Measurements from ENCODE around the gene FIBCD1. TPM values are rescaled to one million over a fixed set of nuclear protein-coding genes. Genes with fewer than 3 reads are reported as not detected.

Gene FIBCD1
- total RNA-seq (2014; rRNA removed; shearing (Covaris generic)), result 5.3 and 7.5 TPM in 2 replicates

GRCh38 chr9:130938652-130939404 lies at the start of gene FIBCD1:
TSS of gene FIBCD1 (minus strand) at chr9:130939247. CDS start at chr9:130938607, 640 bp downstream.
- DNase-seq (ENCODE audit: low spot score), result no peak

- no peak for DNase-seq (ENCODE audit: low spot score)
Observed at GRCh38 chr9:130988400-130988747, 49.3 kb upstream of the FIBCD1 start.

GRCh38 chr9:130987738-130988399 lies 48.8 kb upstream of the FIBCD1 start:
- no peak for DNase-seq (ENCODE audit: low spot score)

- no peak for DNase-seq (ENCODE audit: low spot score)
Observed at GRCh38 chr9:130987054-130987453, 48.0 kb upstream of the FIBCD1 start.

GRCh38 chr9:130986356-130986965 lies 47.4 kb upstream of the FIBCD1 start:
- no peak for DNase-seq (ENCODE audit: low spot score)

GRCh38 chr9:130985606-130986162 lies 46.6 kb upstream of the FIBCD1 start:
- DNase-seq (ENCODE audit: low spot score), result no peak

GRCh38 chr9:130985029-130985428 lies 46.0 kb upstream of the FIBCD1 start:
- DNase-seq (ENCODE audit: low spot score), result no peak

GRCh38 chr9:130984521-130984920 lies 45.5 kb upstream of the FIBCD1 start:
- no peak for DNase-seq (ENCODE audit: low spot score)

GRCh38 chr9:130983970-130984369 lies 44.9 kb upstream of the FIBCD1 start:
- DNase-seq (ENCODE audit: low spot score), result no peak

- DNase-seq (ENCODE audit: low spot score), result no peak
Observed at GRCh38 chr9:130983359-130983670, 44.3 kb upstream of the FIBCD1 start.

GRCh38 chr9:130982636-130983358 lies 43.8 kb upstream of the FIBCD1 start:
- no peak for DNase-seq (ENCODE audit: low spot score)

- no peak for DNase-seq (ENCODE audit: low spot score)
Observed at GRCh38 chr9:130981756-130982137, 42.7 kb upstream of the FIBCD1 start.

GRCh38 chr9:130981002-130981755 lies 42.1 kb upstream of the FIBCD1 start:
- no peak for DNase-seq (ENCODE audit: low spot score)

- no peak for DNase-seq (ENCODE audit: low spot score)
Observed at GRCh38 chr9:130980526-130980925, 41.5 kb upstream of the FIBCD1 start.

GRCh38 chr9:130979591-130980385 lies 40.7 kb upstream of the FIBCD1 start:
- no peak for DNase-seq (ENCODE audit: low spot score)

GRCh38 chr9:130977811-130978221 lies 38.8 kb upstream of the FIBCD1 start:
- DNase-seq (ENCODE audit: low spot score), result no peak

GRCh38 chr9:130975932-130976841 lies 37.1 kb upstream of the FIBCD1 start:
- DNase-seq (ENCODE audit: low spot score), result no peak

GRCh38 chr9:130975156-130975555 lies 36.1 kb upstream of the FIBCD1 start:
- no peak for DNase-seq (ENCODE audit: low spot score)

GRCh38 chr9:130974697-130975096 lies 35.6 kb upstream of the FIBCD1 start:
- no peak for DNase-seq (ENCODE audit: low spot score)

All from H4 (cell line).